ENCODE data around the gene GLTPD2.

Gene GLTPD2

GRCh38 chr17:4777969-4778760, 10.6 kb upstream of the GLTPD2 start:
- TF ChIP-seq, protein P1, sequence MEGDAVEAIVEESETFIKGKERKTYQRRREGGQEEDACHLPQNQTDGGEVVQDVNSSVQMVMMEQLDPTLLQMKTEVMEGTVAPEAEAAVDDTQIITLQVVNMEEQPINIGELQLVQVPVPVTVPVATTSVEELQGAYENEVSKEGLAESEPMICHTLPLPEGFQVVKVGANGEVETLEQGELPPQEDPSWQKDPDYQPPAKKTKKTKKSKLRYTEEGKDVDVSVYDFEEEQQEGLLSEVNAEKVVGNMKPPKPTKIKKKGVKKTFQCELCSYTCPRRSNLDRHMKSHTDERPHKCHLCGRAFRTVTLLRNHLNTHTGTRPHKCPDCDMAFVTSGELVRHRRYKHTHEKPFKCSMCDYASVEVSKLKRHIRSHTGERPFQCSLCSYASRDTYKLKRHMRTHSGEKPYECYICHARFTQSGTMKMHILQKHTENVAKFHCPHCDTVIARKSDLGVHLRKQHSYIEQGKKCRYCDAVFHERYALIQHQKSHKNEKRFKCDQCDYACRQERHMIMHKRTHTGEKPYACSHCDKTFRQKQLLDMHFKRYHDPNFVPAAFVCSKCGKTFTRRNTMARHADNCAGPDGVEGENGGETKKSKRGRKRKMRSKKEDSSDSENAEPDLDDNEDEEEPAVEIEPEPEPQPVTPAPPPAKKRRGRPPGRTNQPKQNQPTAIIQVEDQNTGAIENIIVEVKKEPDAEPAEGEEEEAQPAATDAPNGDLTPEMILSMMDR (IDR thresholded peaks at IDR 0.05; ENCODE audit: low read depth, low read length, poor library complexity, severe bottlenecking): no peak
- no peak for TF ChIP-seq EZH2phosphoT487 (IDR thresholded peaks at IDR 0.05; ENCODE audit: borderline replicate concordance, low read length)
- H3K4me3 ChIP-seq (ENCODE audit: low read length): no peak overlapping the region
- no peaks in the 10 kb centered on the region for H3K9me3 ChIP-seq (ENCODE audit: control insufficient read depth, insufficient read depth, low read length)
- no peaks in the 10 kb centered on the region for H3K79me2 ChIP-seq (ENCODE audit: control insufficient read depth, low read length)
- no peaks in the 10 kb centered on the region for H3F3A ChIP-seq (ENCODE audit: control insufficient read depth, insufficient read depth)
- peaks cover 9% of the 10 kb centered on the region for H3K4me1 ChIP-seq (ENCODE audit: control insufficient read depth, low read length)
- peaks cover 2% of the 10 kb centered on the region; the same call in 1 of the 2 replicates for H3K27me3 ChIP-seq (ENCODE audit: control insufficient read depth, low read length)
- H3K36me3 ChIP-seq (ENCODE audit: control insufficient read depth, low read length): no peaks in the 10 kb centered on the region
- no peak overlapping the region for H3K27ac ChIP-seq (ENCODE audit: low read depth, low read length)
- H4K20me1 ChIP-seq (ENCODE audit: control insufficient read depth, insufficient read depth, low read depth, low read length): no peaks in the 10 kb centered on the region
- H3K9me2 ChIP-seq (replicated peaks; ENCODE audit: control insufficient read depth, low read length): no peaks in the 10 kb centered on the region
- H3K4me2 ChIP-seq (ENCODE audit: low read length): no peak overlapping the region

GRCh38 chr17:4780325-4780955, 8.3 kb upstream of the GLTPD2 start:
- H3K79me2 ChIP-seq (ENCODE audit: control insufficient read depth, low read length): no peaks in the 10 kb centered on the region
- no peak overlapping the region for H3K27ac ChIP-seq (ENCODE audit: low read depth, low read length)
- no peak overlapping the region for H3K4me3 ChIP-seq (ENCODE audit: low read length)
- H3K4me2 ChIP-seq (ENCODE audit: low read length): no peak overlapping the region
- no peaks in the 10 kb centered on the region for H3K4me1 ChIP-seq (ENCODE audit: control insufficient read depth, low read length)
- no peaks in the 10 kb centered on the region for H4K20me1 ChIP-seq (ENCODE audit: control insufficient read depth, insufficient read depth, low read depth, low read length)
- no peaks in the 10 kb centered on the region for H3K9me3 ChIP-seq (ENCODE audit: control insufficient read depth, insufficient read depth, low read length)
- H3F3A ChIP-seq (ENCODE audit: control insufficient read depth, insufficient read depth): no peaks in the 10 kb centered on the region
- H3K27me3 ChIP-seq (ENCODE audit: control insufficient read depth, low read length): no peaks in the 10 kb centered on the region
- H3K36me3 ChIP-seq (ENCODE audit: control insufficient read depth, low read length): no peaks in the 10 kb centered on the region
- TF ChIP-seq, protein P1 (IDR thresholded peaks at IDR 0.05; ENCODE audit: low read depth, low read length, poor library complexity, severe bottlenecking): no peak
- TF ChIP-seq EZH2phosphoT487 (IDR thresholded peaks at IDR 0.05; ENCODE audit: borderline replicate concordance, low read length): no peak
- no peaks in the 10 kb centered on the region for H3K9me2 ChIP-seq (replicated peaks; ENCODE audit: control insufficient read depth, low read length)

GRCh38 chr17:4782652-4783051, 6.1 kb upstream of the GLTPD2 start:
- no peak overlapping the region for H3K27ac ChIP-seq (ENCODE audit: low read depth, low read length)
- H3K36me3 ChIP-seq (ENCODE audit: control insufficient read depth, low read length): no peaks in the 10 kb centered on the region
- TF ChIP-seq EZH2phosphoT487 (IDR thresholded peaks at IDR 0.05; ENCODE audit: borderline replicate concordance, low read length): no peak
- TF ChIP-seq, protein P1 (IDR thresholded peaks at IDR 0.05; ENCODE audit: low read depth, low read length, poor library complexity, severe bottlenecking): no peak
- H3K79me2 ChIP-seq (ENCODE audit: control insufficient read depth, low read length): no peaks in the 10 kb centered on the region
- H3K4me1 ChIP-seq (ENCODE audit: control insufficient read depth, low read length): no peaks in the 10 kb centered on the region
- no peaks in the 10 kb centered on the region for H3K9me2 ChIP-seq (replicated peaks; ENCODE audit: control insufficient read depth, low read length)
- peaks cover 12% of the 10 kb centered on the region for H3K27me3 ChIP-seq (ENCODE audit: control insufficient read depth, low read length)
- no peaks in the 10 kb centered on the region for H4K20me1 ChIP-seq (ENCODE audit: control insufficient read depth, insufficient read depth, low read depth, low read length)
- peaks cover 4% of the 10 kb centered on the region; the same call in 1 of the 2 replicates for H3F3A ChIP-seq (ENCODE audit: control insufficient read depth, insufficient read depth)
- H3K4me2 ChIP-seq (ENCODE audit: low read length): no peak overlapping the region
- H3K4me3 ChIP-seq (ENCODE audit: low read length): no peak overlapping the region
- H3K9me3 ChIP-seq (ENCODE audit: control insufficient read depth, insufficient read depth, low read length): no peaks in the 10 kb centered on the region
